Keratinocyte (primary cell): ENCODE measurements around the gene FXYD1. TPM values are rescaled to one million over a fixed set of nuclear protein-coding genes. Genes with fewer than 3 reads are reported as not detected.

ENCODE experiments used
- DNase-seq: peaks from one replicate; pipeline ENCODE4 v3.0.0-alpha.2; 2011; ENCODE audit warnings: low read depth, missing footprints, low spot score
- FAIRE-seq: peaks from 2 replicates; lab custom pipeline; 2011; peaks lifted over from hg19 to GRCh38; lab: Jason Lieb, UNC
- H2AFZ ChIP-seq: 2 replicates; pipeline ENCODE4 v1.6.0; 2012; ENCODE audit warnings: low read length, control low read depth, inconsistent platforms; ENCODE audit not compliant: control insufficient read depth
- H3K27ac ChIP-seq: 2 replicates; pipeline ENCODE4 v1.5.1; 2011; ENCODE audit warnings: low read length; ENCODE audit not compliant: control insufficient read depth, insufficient read depth
- H3K27me3 ChIP-seq: 3 replicates; pipeline ENCODE4 v1.6.0; 2011; ENCODE audit warnings: low read length; ENCODE audit not compliant: control insufficient read depth, insufficient read depth; ENCODE audit errors: extremely low read depth
- H3K36me3 ChIP-seq, 2 experiments: 2 replicates in 1 of 2; 3 replicates in 1 of 2; pipeline ENCODE4 v1.5.1; 2011; ENCODE audit warnings: low read length in 2 of 2, mild to moderate bottlenecking in 1 of 2; ENCODE audit not compliant: control insufficient read depth in 2 of 2, insufficient read depth in 2 of 2; ENCODE audit errors: extremely low read depth in 1 of 2
- H3K4me1 ChIP-seq: 3 replicates; pipeline ENCODE4 v1.5.1; 2011; ENCODE audit warnings: low read length; ENCODE audit not compliant: control insufficient read depth, insufficient read depth; ENCODE audit errors: extremely low read depth
- H3K4me2 ChIP-seq: 3 replicates; pipeline ENCODE4 v1.6.0; 2011; ENCODE audit warnings: low read depth, low read length; ENCODE audit not compliant: control insufficient read depth, insufficient read depth; ENCODE audit errors: extremely low read depth
- H3K4me3 ChIP-seq, 3 experiments: fragments of 200-600 bp in 1 of 3; sonication (generic) in 1 of 3; 2 replicates in 2 of 3; 3 replicates in 1 of 3; pipeline ENCODE4 v1.5.1; 2011 to 2016; ENCODE audit warnings: low read length in 3 of 3, mild to moderate bottlenecking in 3 of 3, control low read depth in 2 of 3, inconsistent platforms in 1 of 3, low read depth in 1 of 3, mixed read lengths in 1 of 3, mixed run types in 1 of 3, moderate library complexity in 1 of 3; ENCODE audit not compliant: control insufficient read depth in 2 of 3, insufficient read depth in 2 of 3; ENCODE audit errors: extremely low read depth in 1 of 3
- H3K79me2 ChIP-seq: 2 replicates; pipeline ENCODE4 v1.6.0; 2012; ENCODE audit warnings: low read length; ENCODE audit not compliant: control insufficient read depth, insufficient read depth
- H3K9ac ChIP-seq: 3 replicates; pipeline ENCODE4 v1.6.0; 2011; ENCODE audit warnings: low read length; ENCODE audit not compliant: control insufficient read depth, insufficient read depth; ENCODE audit errors: extremely low read depth
- H3K9me1 ChIP-seq: 3 replicates; pipeline ENCODE4 v1.6.0; 2011; ENCODE audit warnings: low read length; ENCODE audit not compliant: control insufficient read depth, insufficient read depth; ENCODE audit errors: extremely low read depth
- H3K9me3 ChIP-seq: 2 replicates; pipeline ENCODE4 v1.5.1; 2012; ENCODE audit warnings: low read depth, low read length; ENCODE audit not compliant: control insufficient read depth
- H4K20me1 ChIP-seq: 3 replicates; pipeline ENCODE4 v1.6.0; 2011; ENCODE audit warnings: low read length; ENCODE audit not compliant: control insufficient read depth, insufficient read depth; ENCODE audit errors: extremely low read depth
- EZH2 ChIP-seq: IDR thresholded peaks from one replicate; pipeline ENCODE4 v1.6.1; 2012; ENCODE audit warnings: inconsistent platforms, mild to moderate bottlenecking, low read length, moderate library complexity
- dilution Hi-C: fragments of 300-500 bp; cut with MboI; formaldehyde crosslinking; loops from one replicate; pipeline ENCODE4 v1.7.0; 2020; ENCODE audit warnings: low sequenced_read_pairs; ENCODE audit not compliant: extremely low pct_ligation_motif_present
- polyA plus RNA-seq, 5 experiments: library from polyadenylated mRNA; depleted of rRNA in 3 of 5; stranded (reverse) in 3 of 5; stranded (forward) in 1 of 5; unstranded in 1 of 5; fragments of >200 nt; gene quantifications; 1 replicate in 1 of 5; 2 replicates in 3 of 5; 3 replicates in 1 of 5; pipeline versions ENCODE4 v1.2.1 to v1.2.3, GENCODE V29; 2011 to 2012; ENCODE audit warnings: missing spikeins in 2 of 5, low read depth in 1 of 5, low replicate concordance in 1 of 5
- TF ChIP-seq, protein P1 (sequence below), 3 experiments: IDR thresholded peaks in 1 of 3; conservative IDR thresholded peaks in 1 of 3; optimal IDR thresholded peaks in 1 of 3; 2 replicates in 2 of 3; 3 replicates in 1 of 3; pipeline versions ENCODE3 to v1.5.1; 2011; ENCODE audit warnings: low read length in 3 of 3, mild to moderate bottlenecking in 3 of 3, moderate library complexity in 2 of 3, control low read depth in 1 of 3, inconsistent platforms in 1 of 3; ENCODE audit not compliant: insufficient read depth in 2 of 3; ENCODE audit errors: extremely low read depth in 1 of 3

The FXYD1 gene
- polyA plus RNA-seq, 1 donor (not counting 4 experiments of a cell fraction or from before 2014, with no cell fraction given): 0.14 TPM

DNA sequence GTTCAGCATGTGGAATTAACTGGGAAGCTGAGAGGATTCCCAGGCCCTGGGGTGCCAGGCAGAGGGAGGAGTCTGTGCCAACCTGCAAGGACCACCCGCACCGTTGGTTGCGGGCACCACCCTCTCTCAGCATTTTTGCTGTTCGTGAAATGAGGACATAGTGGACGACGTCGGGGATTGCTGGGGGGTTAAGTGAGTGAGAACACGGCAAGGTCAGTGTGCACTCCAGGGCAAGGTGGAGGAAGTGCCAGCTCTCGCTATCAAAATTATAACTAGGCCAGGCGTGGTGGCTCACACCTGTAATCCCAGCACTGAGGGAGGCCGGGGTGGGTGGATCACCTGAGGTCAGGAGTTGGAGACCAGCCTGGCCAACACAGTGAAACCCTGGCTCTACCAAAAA lies 20.8 kb upstream of the FXYD1 start:
- Histone ChIP-seq H3K79me2 (peaks cover 38% of the 10 kb centered on the region), H3K4me1 (peaks cover 69% of the 10 kb centered on the region), H3K36me3 (peaks cover 7 to 19% of the 10 kb centered on the region in 2 experiments), H3K9me3 (no peaks in the 10 kb centered on the region), H3K9me1 (no peaks in the 10 kb centered on the region), H3K4me3 (peak overlapping the region; percentile 93 to 95 (median 94)), H3K9ac (peak overlapping the region; percentile 91), H3K4me2 (peak overlapping the region; percentile 100), H3K27me3 (no peaks in the 10 kb centered on the region), H2AFZ (no peak overlapping the region), H4K20me1 (no peaks in the 10 kb centered on the region), H3K27ac (peak overlapping the region; percentile 87)
- DNase-seq: no peak
- no peak for TF ChIP-seq EZH2
- TF ChIP-seq, protein P1, sequence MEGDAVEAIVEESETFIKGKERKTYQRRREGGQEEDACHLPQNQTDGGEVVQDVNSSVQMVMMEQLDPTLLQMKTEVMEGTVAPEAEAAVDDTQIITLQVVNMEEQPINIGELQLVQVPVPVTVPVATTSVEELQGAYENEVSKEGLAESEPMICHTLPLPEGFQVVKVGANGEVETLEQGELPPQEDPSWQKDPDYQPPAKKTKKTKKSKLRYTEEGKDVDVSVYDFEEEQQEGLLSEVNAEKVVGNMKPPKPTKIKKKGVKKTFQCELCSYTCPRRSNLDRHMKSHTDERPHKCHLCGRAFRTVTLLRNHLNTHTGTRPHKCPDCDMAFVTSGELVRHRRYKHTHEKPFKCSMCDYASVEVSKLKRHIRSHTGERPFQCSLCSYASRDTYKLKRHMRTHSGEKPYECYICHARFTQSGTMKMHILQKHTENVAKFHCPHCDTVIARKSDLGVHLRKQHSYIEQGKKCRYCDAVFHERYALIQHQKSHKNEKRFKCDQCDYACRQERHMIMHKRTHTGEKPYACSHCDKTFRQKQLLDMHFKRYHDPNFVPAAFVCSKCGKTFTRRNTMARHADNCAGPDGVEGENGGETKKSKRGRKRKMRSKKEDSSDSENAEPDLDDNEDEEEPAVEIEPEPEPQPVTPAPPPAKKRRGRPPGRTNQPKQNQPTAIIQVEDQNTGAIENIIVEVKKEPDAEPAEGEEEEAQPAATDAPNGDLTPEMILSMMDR (optimal IDR thresholded peaks at IDR 0.05 in 1 of 3, IDR thresholded peaks at IDR 0.05 in 1 of 3, conservative IDR thresholded peaks at IDR 0.05 in 1 of 3; ENCODE audit: extremely low read depth in 1 of 3, insufficient read depth in 2 of 3, low read length in 3 of 3): no peak
- no peak for FAIRE-seq
- dilution Hi-C loops: no loop called here

GRCh38 chr19:35118268-35119020 lies 20.2 kb upstream of the FXYD1 start:
- no peak for DNase-seq
- FAIRE-seq: peak; percentile 57
- peak overlapping the region; percentile 100 for H3K4me2 ChIP-seq
- peak overlapping the region; percentile 30 to 93 (median 35) for H3K4me3 ChIP-seq
- H3K36me3 ChIP-seq: peaks cover 7 to 19% of the 10 kb centered on the region in 2 experiments
- peaks cover 75% of the 10 kb centered on the region for H3K4me1 ChIP-seq
- H3K27ac ChIP-seq: peak overlapping the region; percentile 87
- dilution Hi-C loops: no loop called here
- H3K9me3 ChIP-seq: no peaks in the 10 kb centered on the region
- no peaks in the 10 kb centered on the region for H4K20me1 ChIP-seq
- H3K79me2 ChIP-seq: peaks cover 38% of the 10 kb centered on the region
- no peaks in the 10 kb centered on the region for H3K9me1 ChIP-seq
- TF ChIP-seq, protein P1 (optimal IDR thresholded peaks at IDR 0.05 in 1 of 3, IDR thresholded peaks at IDR 0.05 in 1 of 3, conservative IDR thresholded peaks at IDR 0.05 in 1 of 3; ENCODE audit: extremely low read depth in 1 of 3, insufficient read depth in 2 of 3, low read length in 3 of 3): no peak
- no peak for TF ChIP-seq EZH2
- H2AFZ ChIP-seq: no peak overlapping the region
- H3K27me3 ChIP-seq: no peaks in the 10 kb centered on the region
- peak overlapping the region; percentile 91 for H3K9ac ChIP-seq
